Measurements from ENCODE around the gene ZFYVE26. TPM values are rescaled to one million over a fixed set of nuclear protein-coding genes. Genes with fewer than 3 reads are reported as not detected.
"Not testable (repeated sequence)": the region's sequence is repeated elsewhere in the genome, so short reads cannot be mapped to it uniquely, and the experiment has no call there.

Gene ZFYVE26
- total RNA-seq, 1 experiment from 2014 or later, result 9.4 TPM

GRCh38 chr14:67833403-67833802 is 17.0 kb upstream of the ZFYVE26 start:
- no peak for DNase-seq (ENCODE audit: low read depth in 1 of 2, low spot score in 2 of 2)
- H3K27ac ChIP-seq, result no peak overlapping the region
- H3K4me1 ChIP-seq (replicated peaks), result no peaks in the 10 kb centered on the region
- no peaks in the 10 kb centered on the region for H3K9me3 ChIP-seq (replicated peaks)
- no peak overlapping the region for H3K4me3 ChIP-seq
- no peaks in the 10 kb centered on the region for H3K36me3 ChIP-seq
- H3K27me3 ChIP-seq (replicated peaks), result no peaks in the 10 kb centered on the region

- H3K27me3 ChIP-seq (replicated peaks), result no peaks in the 10 kb centered on the region
- no peaks in the 10 kb centered on the region for H3K9me3 ChIP-seq (replicated peaks)
- no peak overlapping the region for H3K4me3 ChIP-seq
- no peaks in the 10 kb centered on the region for H3K36me3 ChIP-seq
- no peaks in the 10 kb centered on the region for H3K4me1 ChIP-seq (replicated peaks)
- no peak for DNase-seq (ENCODE audit: low read depth in 1 of 2, low spot score in 2 of 2)
- no peak overlapping the region for H3K27ac ChIP-seq
Measured at GRCh38 chr14:67831113-67831512, 14.7 kb upstream of the ZFYVE26 start.

- Histone ChIP-seq H3K27me3 (replicated peaks) (no peaks in the 10 kb centered on the region), H3K4me3 (no peak overlapping the region), H3K27ac (no peak overlapping the region), H3K36me3 (peaks cover 3% of the 10 kb centered on the region; the same call in 1 of the 2 replicates), H3K4me1 (replicated peaks) (peaks cover 12% of the 10 kb centered on the region), H3K9me3 (replicated peaks) (no peaks in the 10 kb centered on the region)
- no peak for DNase-seq (ENCODE audit: low read depth in 1 of 2, low spot score in 2 of 2)
Measured at GRCh38 chr14:67821121-67821520, 4.7 kb upstream of the ZFYVE26 start.

GRCh38 chr14:67820428-67820971 is 4.1 kb upstream of the ZFYVE26 start:
- Histone ChIP-seq H3K4me1 (replicated peaks) (peaks cover 16% of the 10 kb centered on the region), H3K4me3 (peak overlapping the region; percentile 77), H3K9me3 (replicated peaks) (no peaks in the 10 kb centered on the region), H3K36me3 (peaks cover 3% of the 10 kb centered on the region; the same call in 1 of the 2 replicates), H3K27ac (no peak overlapping the region), H3K27me3 (replicated peaks) (no peaks in the 10 kb centered on the region)
- peak in 1 of 2 experiments; percentile 7 for DNase-seq (ENCODE audit: low read depth in 1 of 2, low spot score in 2 of 2)

- H3K4me1 ChIP-seq (replicated peaks), result peaks cover 19% of the 10 kb centered on the region
- peak; percentile 81 to 83 for DNase-seq (ENCODE audit: low read depth in 1 of 2, low spot score in 2 of 2)
- H3K9me3 ChIP-seq (replicated peaks), result no peaks in the 10 kb centered on the region
- H3K27me3 ChIP-seq (replicated peaks), result no peaks in the 10 kb centered on the region
- H3K27ac ChIP-seq, result peak within 1 kb of the TSS; percentile 51
- H3K36me3 ChIP-seq, result peaks cover 3% of the 10 kb centered on the region; the same call in 1 of the 2 replicates
- peak within 1 kb of the TSS; percentile 77 for H3K4me3 ChIP-seq
Measured at GRCh38 chr14:67819563-67820421, 3.4 kb upstream of the ZFYVE26 start, which contains the start of gene RAD51B. RAD51B (plus strand) TSS chr14:67819779.

DNA sequence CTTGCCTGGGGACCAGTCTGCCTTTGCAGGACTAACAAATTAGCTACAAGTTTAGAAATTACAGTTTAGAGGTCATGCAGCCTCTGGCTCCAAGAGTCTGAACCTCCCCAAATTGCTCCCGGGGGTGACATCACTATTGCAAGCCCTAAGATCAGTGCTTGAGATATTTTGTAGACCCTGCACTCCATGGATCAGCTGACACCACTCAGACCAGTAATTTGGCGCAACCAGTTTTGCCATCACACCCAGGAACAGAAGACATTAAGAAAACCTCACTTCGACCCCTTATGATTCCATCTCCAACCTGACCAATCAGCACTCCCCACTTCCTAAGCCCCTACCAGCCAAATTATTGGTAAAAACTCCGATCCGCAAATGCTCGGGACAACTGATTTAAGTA is 2.1 kb upstream of the ZFYVE26 start:
- peaks cover 19% of the 10 kb centered on the region for H3K4me1 ChIP-seq (replicated peaks)
- not testable (repeated sequence) for H3K4me3 ChIP-seq; H3K27me3 ChIP-seq (replicated peaks); H3K36me3 ChIP-seq; H3K27ac ChIP-seq; DNase-seq (ENCODE audit: low read depth in 1 of 2, low spot score in 2 of 2); H3K9me3 ChIP-seq (replicated peaks)

GRCh38 chr14:67817750-67818438 is 1.5 kb upstream of the ZFYVE26 start:
- H3K4me1 ChIP-seq (replicated peaks), result peaks cover 19% of the 10 kb centered on the region

DNA sequence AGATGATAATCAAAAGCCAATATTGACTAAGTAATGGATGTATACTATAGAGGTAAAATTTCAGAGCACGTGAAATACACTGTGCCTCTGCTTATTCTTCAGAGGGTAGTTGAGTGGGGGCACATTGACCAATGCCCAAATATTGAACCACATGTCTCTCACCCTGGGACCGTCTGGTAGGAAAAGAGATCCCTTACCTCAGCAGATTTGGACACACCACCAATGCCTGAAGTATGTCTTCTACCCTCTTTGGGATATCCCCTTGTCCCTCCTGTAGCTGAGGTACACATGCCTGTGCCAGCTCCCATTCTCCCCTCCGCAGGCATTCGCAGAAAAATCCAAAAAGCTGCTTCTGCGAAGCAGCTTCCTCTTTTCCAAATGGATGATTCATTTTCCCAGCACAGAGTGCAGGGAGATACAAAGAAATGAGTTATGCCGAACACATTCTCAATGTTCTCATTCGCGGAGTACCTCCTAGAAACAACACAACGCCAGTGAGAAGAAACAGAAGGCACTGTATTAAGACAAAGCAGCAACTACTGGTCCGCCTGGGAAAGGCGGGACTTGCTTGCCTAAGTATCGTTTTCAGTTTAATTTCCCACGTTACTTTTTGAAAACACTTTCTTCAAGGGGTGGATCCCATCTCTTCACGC is 691 bp downstream of the ZFYVE26 start:
- Histone ChIP-seq H3K36me3 (peaks cover 20% of the 10 kb centered on the region), H3K4me3 (peak overlapping the region; percentile 65), H3K4me1 (replicated peaks) (peaks cover 16% of the 10 kb centered on the region), H3K9me3 (replicated peaks) (no peaks in the 10 kb centered on the region), H3K27ac (peak overlapping the region; percentile 59), H3K27me3 (replicated peaks) (no peaks in the 10 kb centered on the region)
- DNase-seq (ENCODE audit: low read depth in 1 of 2, low spot score in 2 of 2), result peak in 1 of 2 experiments; percentile 12

More at GRCh38 chr14:67817750-67818438, 1.5 kb upstream of the ZFYVE26 start:
- DNase-seq (ENCODE audit: low read depth in 1 of 2, low spot score in 2 of 2), result no peak
- Histone ChIP-seq H3K27me3 (replicated peaks) (no peaks in the 10 kb centered on the region), H3K27ac (no peak overlapping the region), H3K9me3 (replicated peaks) (no peaks in the 10 kb centered on the region), H3K36me3 (peaks cover 12% of the 10 kb centered on the region), H3K4me3 (no peak overlapping the region)

- H3K27me3 ChIP-seq (replicated peaks), result no peaks in the 10 kb centered on the region
- no peak overlapping the region for H3K4me3 ChIP-seq
- no peaks in the 10 kb centered on the region for H3K9me3 ChIP-seq (replicated peaks)
- no peak for DNase-seq (ENCODE audit: low read depth in 1 of 2, low spot score in 2 of 2)
- H3K36me3 ChIP-seq, result peaks cover 26% of the 10 kb centered on the region
- H3K27ac ChIP-seq, result no peak overlapping the region
- peaks cover 11% of the 10 kb centered on the region; the same call in 1 of the 2 replicates for H3K4me1 ChIP-seq (replicated peaks)
Measured at GRCh38 chr14:67814821-67815220, 1.6 kb downstream of the ZFYVE26 start.

DNA sequence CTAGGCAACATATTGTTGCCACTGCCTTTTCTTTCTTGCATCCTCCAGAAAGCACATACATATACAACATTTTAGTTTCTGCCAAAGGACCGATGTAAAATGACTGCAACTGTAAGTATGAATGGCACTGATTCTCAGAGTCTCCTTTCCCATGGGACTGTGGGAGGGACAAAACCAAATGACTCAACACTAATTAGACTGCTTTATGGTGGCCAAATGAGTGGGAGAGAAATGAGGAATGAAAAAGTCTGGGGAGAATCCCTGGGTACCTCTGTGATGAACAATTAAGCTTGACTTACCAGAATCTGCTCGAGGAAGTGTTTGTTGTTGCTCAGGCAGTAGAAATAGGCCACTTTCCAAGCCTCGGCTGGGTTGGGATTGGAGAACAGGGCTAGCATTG is 10.1 kb downstream of the ZFYVE26 start:
- no peak for DNase-seq (ENCODE audit: low read depth in 1 of 2, low spot score in 2 of 2)
- no peak overlapping the region for H3K27ac ChIP-seq
- H3K27me3 ChIP-seq (replicated peaks), result no peaks in the 10 kb centered on the region
- no peak overlapping the region for H3K4me3 ChIP-seq
- H3K4me1 ChIP-seq (replicated peaks), result no peaks in the 10 kb centered on the region
- H3K9me3 ChIP-seq (replicated peaks), result no peaks in the 10 kb centered on the region
- peaks cover 58% of the 10 kb centered on the region for H3K36me3 ChIP-seq

- H3K4me1 ChIP-seq (replicated peaks), result no peaks in the 10 kb centered on the region
- H3K4me3 ChIP-seq, result no peak overlapping the region
- no peaks in the 10 kb centered on the region for H3K27me3 ChIP-seq (replicated peaks)
- no peak overlapping the region for H3K27ac ChIP-seq
- H3K36me3 ChIP-seq, result peaks cover 46% of the 10 kb centered on the region
- no peaks in the 10 kb centered on the region for H3K9me3 ChIP-seq (replicated peaks)
- DNase-seq (ENCODE audit: low read depth in 1 of 2, low spot score in 2 of 2), result no peak
Measured at GRCh38 chr14:67800743-67801142, 15.6 kb downstream of the ZFYVE26 start.

GRCh38 chr14:67798731-67799130 is 17.7 kb downstream of the ZFYVE26 start:
- Histone ChIP-seq H3K27ac (no peak overlapping the region), H3K9me3 (replicated peaks) (no peaks in the 10 kb centered on the region), H3K4me1 (replicated peaks) (no peaks in the 10 kb centered on the region), H3K4me3 (no peak overlapping the region), H3K27me3 (replicated peaks) (no peaks in the 10 kb centered on the region), H3K36me3 (peaks cover 42% of the 10 kb centered on the region)
- no peak for DNase-seq (ENCODE audit: low read depth in 1 of 2, low spot score in 2 of 2)

DNA sequence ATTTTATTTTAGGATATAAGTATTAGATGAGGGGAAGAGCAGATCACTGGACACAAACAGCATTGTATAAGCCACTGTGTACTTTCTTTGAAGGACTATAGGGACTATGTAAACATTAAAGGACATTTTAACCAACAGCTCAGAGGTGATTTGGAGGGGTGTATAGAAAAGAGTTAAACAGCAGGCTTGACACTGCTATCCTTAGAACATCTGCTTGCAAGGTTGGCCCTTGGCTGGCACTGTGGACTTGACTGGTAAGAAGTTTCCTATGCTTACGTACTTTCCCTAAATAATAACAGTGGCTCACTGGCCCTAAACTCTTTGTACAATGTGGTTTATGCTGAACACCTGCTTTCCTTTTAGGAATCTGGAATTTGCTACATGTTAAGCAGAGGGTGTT is 28.7 kb downstream of the ZFYVE26 start:
- no peak overlapping the region for H3K27ac ChIP-seq
- no peaks in the 10 kb centered on the region for H3K4me1 ChIP-seq (replicated peaks)
- DNase-seq (ENCODE audit: low read depth in 1 of 2, low spot score in 2 of 2), result no peak
- H3K27me3 ChIP-seq (replicated peaks), result no peaks in the 10 kb centered on the region
- H3K9me3 ChIP-seq (replicated peaks), result no peaks in the 10 kb centered on the region
- peaks cover 39% of the 10 kb centered on the region for H3K36me3 ChIP-seq
- H3K4me3 ChIP-seq, result no peak overlapping the region
